NCI-H226 (cell line): ENCODE data around the gene SOAT1.

ENCODE experiments used
- DNase-seq: peaks from one replicate; pipeline ENCODE4 v3.0.0-alpha.2; 2015

Gene SOAT1

GRCh38 chr1:179310291-179310690 is 16.7 kb downstream of the SOAT1 start:
- peak; percentile 39 for DNase-seq

- DNase-seq: peak; percentile 33
Observed at GRCh38 chr1:179310721-179311120, 17.1 kb downstream of the SOAT1 start.

- no peak for DNase-seq
Observed at GRCh38 chr1:179311149-179311700, 17.6 kb downstream of the SOAT1 start.

- DNase-seq: no peak
Observed at GRCh38 chr1:179313004-179313403, 19.4 kb downstream of the SOAT1 start.

GRCh38 chr1:179314928-179315327 is 21.3 kb downstream of the SOAT1 start:
- DNase-seq: peak; percentile 64

- DNase-seq: no peak
Observed at GRCh38 chr1:179318491-179318890, 24.9 kb downstream of the SOAT1 start.

- DNase-seq: no peak
Observed at GRCh38 chr1:179321533-179322216, 28.1 kb downstream of the SOAT1 start.

GRCh38 chr1:179322557-179322956 is 29.0 kb downstream of the SOAT1 start:
- no peak for DNase-seq

GRCh38 chr1:179323436-179323835 is 29.8 kb downstream of the SOAT1 start:
- DNase-seq: no peak

- no peak for DNase-seq
Observed at GRCh38 chr1:179325836-179326235, 32.2 kb downstream of the SOAT1 start.

GRCh38 chr1:179326746-179327145 is 33.1 kb downstream of the SOAT1 start:
- no peak for DNase-seq

GRCh38 chr1:179327196-179327595 is 33.6 kb downstream of the SOAT1 start:
- DNase-seq: no peak

- DNase-seq: peak; percentile 27
Observed at GRCh38 chr1:179327679-179328078, 34.1 kb downstream of the SOAT1 start.

- DNase-seq: no peak
Observed at GRCh38 chr1:179329862-179330261, 36.3 kb downstream of the SOAT1 start.

GRCh38 chr1:179334440-179334839 is 40.8 kb downstream of the SOAT1 start:
- no peak for DNase-seq

GRCh38 chr1:179337288-179337687 is 43.7 kb downstream of the SOAT1 start:
- DNase-seq: no peak

- no peak for DNase-seq
Observed at GRCh38 chr1:179337942-179338560, 44.5 kb downstream of the SOAT1 start.

GRCh38 chr1:179340918-179341317 is 47.3 kb downstream of the SOAT1 start:
- no peak for DNase-seq

GRCh38 chr1:179341943-179342547 is 48.4 kb downstream of the SOAT1 start:
- DNase-seq: no peak

GRCh38 chr1:179342740-179343404 is 49.3 kb downstream of the SOAT1 start:
- no peak for DNase-seq

- DNase-seq: no peak
Observed at GRCh38 chr1:179351281-179351680, 57.7 kb downstream of the SOAT1 start.

- DNase-seq: no peak
Observed at GRCh38 chr1:179352236-179352635, 58.6 kb downstream of the SOAT1 start.

GRCh38 chr1:179353546-179353945 is 59.9 kb downstream of the SOAT1 start:
- peak; percentile 17 for DNase-seq
